HepG2 (cell line): ENCODE data around the gene TRABD. TPM values are rescaled to one million over a fixed set of nuclear protein-coding genes. Genes with fewer than 3 reads are reported as not detected.
"Not testable (repeated sequence)": the region's sequence is repeated elsewhere in the genome, so short reads cannot be mapped to it uniquely, and the experiment has no call there.

Experiments used
- ATAC-seq: fragments of 200-7000 bp; cut with Tn5 transposase; 3 replicates; pipeline ENCODE4 v1.9.1; 2020; ENCODE audit warnings: mild to moderate bottlenecking, moderate library complexity
- BruUV-seq: library from RNA; stranded (reverse); fragments of 400-500 nt; replicated peaks from 2 replicates; lab custom pipeline; 2021; lab: Mats Ljungman, UMichigan
- CTCF ChIA-PET: fragments of 300-600 bp; formaldehyde crosslinking; extraction: SDS; loops from one replicate; lab custom pipeline; 2021; ENCODE audit warnings: low total read pairs, inconsistent platforms, low intra/inter-chr PET ratio; lab: Yijun Ruan, JAX
- POLR2A ChIA-PET: fragments of 350-600 bp; sonication (Branson Sonifier 250); formaldehyde crosslinking; loops from one replicate; lab custom pipeline; 2020; ENCODE audit warnings: antibody characterized with exemption, inconsistent platforms; lab: Yijun Ruan, JAX
- DNase-seq: peaks from one replicate; pipeline ENCODE4 v3.0.0-alpha.2; 2015; ENCODE audit warnings: low spot score
- FAIRE-seq: peaks from 3 replicates; lab custom pipeline; 2011; peaks lifted over from hg19 to GRCh38; lab: Jason Lieb, UNC
- H2AFZ ChIP-seq: one replicate; pipeline ENCODE4 v1.6.1; 2011; ENCODE audit warnings: low read length, inconsistent platforms
- H3K27ac ChIP-seq: fragments of 300-600 bp; 3 replicates; pipeline ENCODE4 v1.8.0; 2011; ENCODE audit warnings: mixed run types, mild to moderate bottlenecking, mixed read lengths, low read length, inconsistent platforms; ENCODE audit not compliant: insufficient read depth; ENCODE audit errors: extremely low read length
- H3K27me3 ChIP-seq, 2 experiments: fragments of 200-600 bp in 1 of 2; 2 replicates in 1 of 2; 3 replicates in 1 of 2; pipeline versions ENCODE4 v1.6.0 to v1.8.0; 2011; ENCODE audit warnings: low read length in 2 of 2, mild to moderate bottlenecking in 2 of 2, moderate library complexity in 2 of 2, inconsistent platforms in 1 of 2; ENCODE audit not compliant: insufficient read depth in 2 of 2, control insufficient read depth in 1 of 2
- H3K36me3 ChIP-seq, 2 experiments: fragments of 200-600 bp in 1 of 2; replicated peaks in 1 of 2; 2 replicates in 1 of 2; 3 replicates in 1 of 2; pipeline versions ENCODE4 v1.5.1 to v1.8.0; 2011; ENCODE audit warnings: low read length in 2 of 2, inconsistent platforms in 1 of 2; ENCODE audit not compliant: insufficient read depth in 2 of 2, control insufficient read depth in 1 of 2
- H3K4me1 ChIP-seq: 2 replicates; pipeline ENCODE4 v1.5.1; 2012; ENCODE audit warnings: low read length, inconsistent platforms; ENCODE audit not compliant: insufficient read depth
- H3K4me2 ChIP-seq: 2 replicates; pipeline ENCODE4 v1.6.0; 2011; ENCODE audit warnings: low read depth, low read length, inconsistent platforms
- H3K4me3 ChIP-seq, 3 experiments: fragments of 200-600 bp in 1 of 3; sonication (generic), shearing (Covaris generic) in 1 of 3; replicated peaks in 1 of 3; 2 replicates each; pipeline ENCODE4 v1.5.1; 2011 to 2016; ENCODE audit warnings: low read length in 3 of 3, inconsistent platforms in 2 of 3, low read depth in 2 of 3, mild to moderate bottlenecking in 2 of 3, control low read depth in 1 of 3, mixed read lengths in 1 of 3; ENCODE audit not compliant: insufficient read depth in 1 of 3
- H3K79me2 ChIP-seq: one replicate; pipeline ENCODE4 v1.6.1; 2011; ENCODE audit warnings: low read length, inconsistent platforms; ENCODE audit not compliant: insufficient read depth
- H3K9ac ChIP-seq: 2 replicates; pipeline ENCODE4 v1.6.0; 2011; ENCODE audit warnings: mild to moderate bottlenecking, low read depth, low read length, inconsistent platforms; ENCODE audit not compliant: insufficient read depth
- H3K9me3 ChIP-seq: 2 replicates; pipeline ENCODE4 v1.5.1; 2012; ENCODE audit warnings: mild to moderate bottlenecking, low read length
- H4K20me1 ChIP-seq: 2 replicates; pipeline ENCODE4 v1.6.0; 2011; ENCODE audit warnings: inconsistent platforms, mild to moderate bottlenecking, low read length, moderate library complexity; ENCODE audit not compliant: insufficient read depth
- CHD4 ChIP-seq: fragments of 200-600 bp; sonication (generic); IDR thresholded peaks from 2 replicates; pipeline ENCODE4 v1.7.0; 2017; ENCODE audit warnings: mild to moderate bottlenecking, low read length, borderline replicate concordance
- HES4 ChIP-seq: sonication (generic); formaldehyde crosslinking; IDR thresholded peaks from 2 replicates; pipeline ENCODE4 v1.9.0; 2021; ENCODE audit warnings: mild to moderate bottlenecking, missing genetic modification reagents, borderline replicate concordance
- JUN ChIP-seq: sonication (generic); formaldehyde crosslinking; IDR thresholded peaks from 2 replicates; pipeline ENCODE4 v1.4.0; 2020; ENCODE audit warnings: mild to moderate bottlenecking, missing genetic modification reagents
- SAP130 ChIP-seq: IDR thresholded peaks from 2 replicates; pipeline ENCODE4 v1.6.1; 2016; ENCODE audit warnings: low read depth
- ZNF383 ChIP-seq: sonication (generic); formaldehyde crosslinking; IDR thresholded peaks from 2 replicates; pipeline ENCODE4 v1.4.0; 2020; ENCODE audit warnings: missing genetic modification reagents, mild to moderate bottlenecking, borderline replicate concordance
- ZNF530 ChIP-seq: sonication (generic); formaldehyde crosslinking; IDR thresholded peaks from 2 replicates; pipeline ENCODE4 v1.5.0; 2020; ENCODE audit warnings: low read depth, mild to moderate bottlenecking, missing genetic modification reagents
- WGBS: methylation state at CpG from one replicate; pipeline ENCODE4 v1.1.6; 2017; ENCODE audit warnings: low lambda C conversion rate; 5-methylcytosine and 5-hydroxymethylcytosine counted together
- in situ Hi-C: cut with HindIII; loops from 2 replicates; pipeline ENCODE4 v1.10.0; 2017; ENCODE audit warnings: low pct_unique_long_range_greater_than_20kb; ENCODE audit not compliant: extremely low pct_ligation_motif_present
- intact Hi-C: fragments of 100-400 bp; cut with micrococcal nuclease; formaldehyde crosslinking; loops from one replicate; pipeline ENCODE4 v1.10.0; 2022; ENCODE audit not compliant: unreplicated experiment
- polyA plus RNA-seq, 8 experiments: library from polyadenylated mRNA; depleted of rRNA in 3 of 8; stranded (reverse) in 7 of 8; unstranded in 1 of 8; fragments of >200 nt; fragmentation: Illumina TruSeq in 4 of 8; extraction: Trizol in 4 of 8; gene quantifications; 2 replicates each; pipeline versions ENCODE4 v1.2.1 to v1.2.3, GENCODE V29; 2011 to 2016; ENCODE audit warnings: low read depth in 4 of 8, missing spikeins in 1 of 8, mixed read lengths in 1 of 8; ENCODE audit not compliant: insufficient read depth in 1 of 8
- total RNA-seq, 5 experiments: library from RNA; depleted of rRNA; stranded (reverse); fragments of >200 nt; fragmentation: Illumina TruSeq; extraction: Trizol; gene quantifications; 2 replicates each; pipeline ENCODE4 v1.2.3, GENCODE V29; 2016; ENCODE audit warnings: low read depth in 1 of 5
- TF ChIP-seq, protein P1 (sequence below): sonication (generic); formaldehyde crosslinking; IDR thresholded peaks from 2 replicates; pipeline ENCODE4 v1.8.0; 2022; ENCODE audit warnings: missing genetic modification reagents, low read depth, mild to moderate bottlenecking, borderline replicate concordance
- TF ChIP-seq, protein P2 (sequence below): sonication (generic); formaldehyde crosslinking; IDR thresholded peaks from 2 replicates; pipeline ENCODE4 v1.5.0; 2020; ENCODE audit warnings: mild to moderate bottlenecking, missing genetic modification reagents, borderline replicate concordance
- TF ChIP-seq, protein P3 (sequence below): IDR thresholded peaks from 2 replicates; pipeline ENCODE4 v1.6.1; 2016; ENCODE audit warnings: missing biosample characterization, missing genetic modification reagents, low read depth
- TF ChIP-seq, protein P4 (sequence below): IDR thresholded peaks from 2 replicates; pipeline ENCODE4 v1.6.1; 2016; ENCODE audit warnings: low read depth

TRABD gene
- total and polyA plus RNA-seq, 2 of the 13 experiments (the other 11 are each of a cell fraction or from before 2014, with no cell fraction given) = 21.5 to 28.9 TPM

DNA sequence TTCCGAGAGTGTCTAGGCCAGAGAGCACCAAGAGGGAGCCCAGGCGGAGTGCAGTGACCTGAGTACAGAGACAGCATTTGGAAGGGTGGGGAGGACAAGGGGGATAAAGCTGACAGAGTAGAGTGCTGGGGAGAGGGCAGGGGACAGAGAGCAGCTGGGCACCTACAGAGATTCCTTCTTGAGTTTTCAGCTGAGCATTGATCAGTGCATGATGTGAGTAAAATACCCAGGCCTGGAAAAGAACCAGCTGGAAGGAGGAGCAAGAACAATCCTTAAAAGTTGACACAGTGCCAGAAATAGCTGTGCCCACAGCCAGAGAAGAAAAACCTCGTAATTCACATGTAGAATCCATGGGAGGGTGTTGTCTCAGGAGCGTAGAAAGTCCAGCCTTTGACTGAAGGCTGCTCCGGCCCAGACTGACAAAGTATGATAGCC is 49.1 kb upstream of the TRABD start:
- intact Hi-C loops (no loop called here), in situ Hi-C loops (no loop called here)
- H3K36me3 ChIP-seq = no peaks in the 10 kb centered on the region
- ChIA-PET CTCF (no interaction called here), POLR2A (no interaction called here)
- H3K79me2 ChIP-seq = no peaks in the 10 kb centered on the region
- H3K9me3 ChIP-seq = no peaks in the 10 kb centered on the region
- DNase-seq = no peak
- no peaks in the 10 kb centered on the region; a peak in 2 of 5 replicates for H3K27me3 ChIP-seq
- no peak overlapping the region for H3K9ac ChIP-seq
- no peak overlapping the region for H2AFZ ChIP-seq
- 8% methylated on average over 5 of the region's 5 CpGs for WGBS
- FAIRE-seq = no peak
- H3K4me3 ChIP-seq = no peak overlapping the region
- TF ChIP-seq JUN (CRISPR knock-in tag) = no peak
- TF ChIP-seq, protein P1, sequence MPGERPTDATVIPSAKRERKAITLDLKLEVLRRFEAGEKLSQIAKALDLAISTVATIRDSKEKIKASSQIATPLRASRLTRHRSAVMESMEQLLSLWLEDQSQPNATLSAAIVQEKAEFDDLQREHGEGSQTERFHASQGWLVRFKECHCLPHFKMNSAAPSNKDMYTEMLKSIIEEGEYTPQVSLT (CRISPR knock-in tag) = no peak
- no peak for TF ChIP-seq ZNF530 (CRISPR knock-in tag)
- no peak for TF ChIP-seq SAP130
- TF ChIP-seq, protein P2, sequence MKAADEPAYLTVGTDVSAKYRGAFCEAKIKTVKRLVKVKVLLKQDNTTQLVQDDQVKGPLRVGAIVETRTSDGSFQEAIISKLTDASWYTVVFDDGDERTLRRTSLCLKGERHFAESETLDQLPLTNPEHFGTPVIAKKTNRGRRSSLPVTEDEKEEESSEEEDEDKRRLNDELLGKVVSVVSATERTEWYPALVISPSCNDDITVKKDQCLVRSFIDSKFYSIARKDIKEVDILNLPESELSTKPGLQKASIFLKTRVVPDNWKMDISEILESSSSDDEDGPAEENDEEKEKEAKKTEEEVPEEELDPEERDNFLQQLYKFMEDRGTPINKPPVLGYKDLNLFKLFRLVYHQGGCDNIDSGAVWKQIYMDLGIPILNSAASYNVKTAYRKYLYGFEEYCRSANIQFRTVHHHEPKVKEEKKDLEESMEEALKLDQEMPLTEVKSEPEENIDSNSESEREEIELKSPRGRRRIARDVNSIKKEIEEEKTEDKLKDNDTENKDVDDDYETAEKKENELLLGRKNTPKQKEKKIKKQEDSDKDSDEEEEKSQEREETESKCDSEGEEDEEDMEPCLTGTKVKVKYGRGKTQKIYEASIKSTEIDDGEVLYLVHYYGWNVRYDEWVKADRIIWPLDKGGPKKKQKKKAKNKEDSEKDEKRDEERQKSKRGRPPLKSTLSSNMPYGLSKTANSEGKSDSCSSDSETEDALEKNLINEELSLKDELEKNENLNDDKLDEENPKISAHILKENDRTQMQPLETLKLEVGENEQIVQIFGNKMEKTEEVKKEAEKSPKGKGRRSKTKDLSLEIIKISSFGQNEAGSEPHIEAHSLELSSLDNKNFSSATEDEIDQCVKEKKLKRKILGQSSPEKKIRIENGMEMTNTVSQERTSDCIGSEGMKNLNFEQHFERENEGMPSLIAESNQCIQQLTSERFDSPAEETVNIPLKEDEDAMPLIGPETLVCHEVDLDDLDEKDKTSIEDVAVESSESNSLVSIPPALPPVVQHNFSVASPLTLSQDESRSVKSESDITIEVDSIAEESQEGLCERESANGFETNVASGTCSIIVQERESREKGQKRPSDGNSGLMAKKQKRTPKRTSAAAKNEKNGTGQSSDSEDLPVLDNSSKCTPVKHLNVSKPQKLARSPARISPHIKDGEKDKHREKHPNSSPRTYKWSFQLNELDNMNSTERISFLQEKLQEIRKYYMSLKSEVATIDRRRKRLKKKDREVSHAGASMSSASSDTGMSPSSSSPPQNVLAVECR (CRISPR knock-in tag) = no peak
- TF ChIP-seq, protein P3, sequence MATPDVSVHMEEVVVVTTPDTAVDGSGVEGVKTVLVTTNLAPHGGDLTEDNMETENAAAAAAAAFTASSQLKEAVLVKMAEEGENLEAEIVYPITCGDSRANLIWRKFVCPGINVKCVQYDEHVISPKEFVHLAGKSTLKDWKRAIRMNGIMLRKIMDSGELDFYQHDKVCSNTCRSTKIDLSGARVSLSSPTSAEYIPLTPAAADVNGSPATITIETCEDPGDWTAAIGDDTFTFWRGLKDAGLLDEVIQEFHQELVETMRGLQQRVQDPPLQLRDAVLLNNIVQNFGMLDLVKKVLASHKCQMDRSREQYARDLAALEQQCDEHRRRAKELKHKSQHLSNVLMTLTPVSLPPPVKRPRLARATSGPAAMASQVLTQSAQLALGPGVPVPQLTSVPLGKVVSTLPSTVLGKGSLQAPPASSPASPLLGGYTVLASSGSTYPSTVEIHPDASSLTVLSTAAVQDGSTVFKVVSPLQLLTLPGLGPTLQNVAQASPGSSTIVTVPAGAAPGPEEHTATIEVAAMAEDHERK (CRISPR knock-in tag) = no peak
- TF ChIP-seq HES4 (CRISPR knock-in tag) = no peak
- TF ChIP-seq, protein P4, sequence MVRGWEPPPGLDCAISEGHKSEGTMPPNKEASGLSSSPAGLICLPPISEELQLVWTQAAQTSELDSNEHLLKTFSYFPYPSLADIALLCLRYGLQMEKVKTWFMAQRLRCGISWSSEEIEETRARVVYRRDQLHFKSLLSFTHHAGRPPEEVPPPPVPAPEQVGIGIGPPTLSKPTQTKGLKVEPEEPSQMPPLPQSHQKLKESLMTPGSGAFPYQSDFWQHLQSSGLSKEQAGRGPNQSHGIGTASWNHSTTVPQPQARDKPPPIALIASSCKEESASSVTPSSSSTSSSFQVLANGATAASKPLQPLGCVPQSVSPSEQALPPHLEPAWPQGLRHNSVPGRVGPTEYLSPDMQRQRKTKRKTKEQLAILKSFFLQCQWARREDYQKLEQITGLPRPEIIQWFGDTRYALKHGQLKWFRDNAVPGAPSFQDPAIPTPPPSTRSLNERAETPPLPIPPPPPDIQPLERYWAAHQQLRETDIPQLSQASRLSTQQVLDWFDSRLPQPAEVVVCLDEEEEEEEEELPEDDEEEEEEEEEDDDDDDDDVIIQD = no peak
- no peak for TF ChIP-seq CHD4
- TF ChIP-seq ZNF383 (CRISPR knock-in tag) = no peak
- no peak overlapping the region for H3K27ac ChIP-seq
- H3K4me1 ChIP-seq = peaks cover 43% of the 10 kb centered on the region
- no peaks in the 10 kb centered on the region for H4K20me1 ChIP-seq
- no peak overlapping the region for H3K4me2 ChIP-seq
- no TSS peak for BruUV-seq
- ATAC-seq = no peak

DNA sequence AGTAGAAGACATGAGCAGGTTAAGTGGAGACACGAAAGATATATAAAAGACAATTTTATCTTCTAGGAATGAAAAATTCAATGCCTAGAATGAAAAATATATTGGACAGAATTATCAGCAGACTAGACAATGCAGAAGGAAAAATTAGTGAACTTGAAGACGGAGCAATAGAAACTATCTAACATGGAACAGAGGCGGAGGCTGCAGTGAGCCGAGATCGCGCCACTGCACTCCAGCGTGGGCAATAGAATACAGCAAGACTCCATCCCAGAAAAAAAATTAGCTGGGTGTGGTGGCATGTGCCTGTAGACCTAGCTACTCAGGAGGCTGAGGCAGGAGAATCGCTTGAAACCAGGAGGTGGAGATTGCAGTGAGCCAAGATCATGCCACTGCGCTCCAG is 48.4 kb upstream of the TRABD start:
- DNase-seq, H3K9ac ChIP-seq, FAIRE-seq, ATAC-seq, H2AFZ ChIP-seq, H3K27ac ChIP-seq, intact Hi-C loops, H3K79me2 ChIP-seq, H3K9me3 ChIP-seq, POLR2A ChIA-PET, BruUV-seq, H3K36me3 ChIP-seq, H3K27me3 ChIP-seq, H4K20me1 ChIP-seq, CTCF ChIA-PET, in situ Hi-C loops, H3K4me2 ChIP-seq, H3K4me3 ChIP-seq: not testable (repeated sequence)
- 85% methylated on average over 9 of the region's 9 CpGs for WGBS
- H3K4me1 ChIP-seq = peaks cover 47% of the 10 kb centered on the region
